Measurements from ENCODE around the gene SLC24A3.

The SLC24A3 gene

DNA sequence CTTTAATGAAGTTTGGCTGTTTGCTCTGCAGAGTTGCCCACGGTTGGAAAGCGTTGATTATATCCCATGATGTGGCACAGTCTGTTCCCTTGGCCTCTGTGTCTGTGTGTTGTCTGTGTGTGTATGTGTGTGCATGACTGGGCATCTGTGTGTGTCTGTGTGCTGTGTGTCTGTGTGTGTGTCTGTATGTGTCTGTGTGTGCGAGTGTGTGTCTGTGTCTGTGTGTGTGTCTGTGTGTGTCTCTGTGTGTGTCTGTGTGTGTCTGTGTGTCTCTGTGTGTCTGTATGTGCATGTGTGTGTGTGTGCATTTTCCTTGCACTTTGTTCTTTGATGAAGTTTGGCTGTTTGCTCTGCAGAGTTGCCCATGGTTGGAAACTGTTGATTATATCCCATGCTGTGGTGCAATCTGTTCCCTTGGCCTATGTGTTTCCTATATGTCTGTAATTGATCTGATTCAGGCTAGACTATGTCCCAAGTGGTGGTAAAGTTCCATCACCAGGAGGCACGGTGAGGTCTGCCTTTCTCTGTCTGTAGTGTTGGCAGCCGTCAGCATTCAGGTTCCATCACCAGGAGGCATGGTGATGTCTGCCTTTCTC, 467.6 kb downstream of the SLC24A3 start:
- Histone ChIP-seq H3K4ac (ENCODE audit: low read length) (no peak overlapping the region), H3K79me1 (ENCODE audit: low read depth, low read length) (no peaks in the 10 kb centered on the region), H3K27me3 (ENCODE audit: control insufficient read depth in 3 of 3, insufficient read depth in 3 of 3, low read depth in 1 of 3, low read length in 3 of 3) (peaks cover 0 to 3% (median 0%) of the 10 kb centered on the region in 3 experiments), H3K14ac (ENCODE audit: low read length) (no peak overlapping the region), H2AK5ac (ENCODE audit: low read depth, low read length) (no peak overlapping the region), H3K23ac (ENCODE audit: low read depth, low read length, poor library complexity) (no peak overlapping the region), H3K36me3 (replicated peaks in 1 of 2; ENCODE audit: control insufficient read depth in 2 of 2, insufficient read depth in 2 of 2, low read length in 2 of 2) (no peaks in the 10 kb centered on the region), H3K4me1 (ENCODE audit: control insufficient read depth in 2 of 2, insufficient read depth in 1 of 2, low read depth in 1 of 2, low read length in 2 of 2) (no peaks in the 10 kb centered on the region), H3K4me3 (ENCODE audit: low read length in 2 of 2) (peak overlapping the region in 1 of 2 donors; percentile 66), H3K9ac (ENCODE audit: low read depth, low read length, poor library complexity) (no peak overlapping the region), H3K18ac (ENCODE audit: low read length) (no peak overlapping the region), H3K27ac (replicated peaks; ENCODE audit: low read length) (no peak overlapping the region), H2BK120ac (ENCODE audit: low read depth, low read length) (no peak overlapping the region), H3K4me2 (ENCODE audit: insufficient read depth, low read length, poor library complexity, severe bottlenecking) (no peak overlapping the region), H4K91ac (ENCODE audit: low read depth, low read length, poor library complexity) (no peak overlapping the region), H2AFZ (ENCODE audit: low read length) (no peak overlapping the region), H2BK12ac (ENCODE audit: low read length) (no peak overlapping the region), H3K9me3 (replicated peaks in 1 of 2; ENCODE audit: control insufficient read depth in 2 of 2, insufficient read depth in 1 of 2, low read depth in 1 of 2, low read length in 2 of 2) (peaks cover 0 to 7% of the 10 kb centered on the region in 2 donors), H2BK15ac (ENCODE audit: low read length) (no peak overlapping the region), H2BK5ac (ENCODE audit: low read length) (no peak overlapping the region), H4K8ac (ENCODE audit: low read depth, low read length) (no peak overlapping the region)
- DNase-seq (ENCODE audit: low spot score): no peak
- no CpG with 5 or more reads among the region's 5 CpGs for WGBS, 2 donors (ENCODE audit: extremely low coverage in 2 of 2, insufficient read length in 2 of 2, insufficient replicate concordance in 1 of 2)

DNA sequence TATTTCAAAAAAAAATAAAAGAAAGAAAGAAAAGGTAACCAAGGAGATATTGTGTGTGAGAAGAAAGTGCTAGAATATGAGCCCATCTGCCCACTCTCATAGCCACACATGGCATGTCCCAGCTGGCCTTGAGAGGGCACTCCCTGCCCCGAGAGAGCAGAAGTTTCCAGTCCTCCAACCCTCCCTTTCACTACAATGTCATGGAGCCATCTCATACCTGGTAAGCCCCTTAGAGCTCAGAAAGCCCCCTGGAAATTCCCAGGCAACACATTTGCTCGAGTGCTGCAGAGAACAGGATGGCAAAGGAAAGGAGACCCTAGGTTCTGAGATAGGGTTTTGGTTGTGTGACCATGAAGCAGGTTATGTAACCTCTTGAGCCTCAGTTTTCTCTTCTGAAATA, 469.8 kb downstream of the SLC24A3 start:
- H2BK120ac ChIP-seq (ENCODE audit: low read depth, low read length): no peak overlapping the region
- H2BK15ac ChIP-seq (ENCODE audit: low read length): no peak overlapping the region
- H3K23ac ChIP-seq (ENCODE audit: low read depth, low read length, poor library complexity): no peak overlapping the region
- no peak overlapping the region for H3K4me2 ChIP-seq (ENCODE audit: insufficient read depth, low read length, poor library complexity, severe bottlenecking)
- H2AFZ ChIP-seq (ENCODE audit: low read length): no peak overlapping the region
- no peak overlapping the region for H3K4me3 ChIP-seq (ENCODE audit: low read length in 2 of 2)
- no peak overlapping the region for H3K4ac ChIP-seq (ENCODE audit: low read length)
- WGBS, 2 donors (ENCODE audit: extremely low coverage in 2 of 2, insufficient read length in 2 of 2, insufficient replicate concordance in 1 of 2): no CpG with 5 or more reads among the region's 2 CpGs
- H3K9ac ChIP-seq (ENCODE audit: low read depth, low read length, poor library complexity): no peak overlapping the region
- H4K8ac ChIP-seq (ENCODE audit: low read depth, low read length): no peak overlapping the region
- no peak overlapping the region for H2BK12ac ChIP-seq (ENCODE audit: low read length)
- no peak overlapping the region for H3K27ac ChIP-seq (replicated peaks; ENCODE audit: low read length)
- no peak overlapping the region for H3K18ac ChIP-seq (ENCODE audit: low read length)
- H2AK5ac ChIP-seq (ENCODE audit: low read depth, low read length): no peak overlapping the region
- H3K27me3 ChIP-seq (ENCODE audit: control insufficient read depth in 3 of 3, insufficient read depth in 3 of 3, low read depth in 1 of 3, low read length in 3 of 3): peaks cover 0 to 3% (median 0%) of the 10 kb centered on the region in 3 experiments
- peaks cover 0 to 5% of the 10 kb centered on the region in 2 donors for H3K9me3 ChIP-seq (replicated peaks in 1 of 2; ENCODE audit: control insufficient read depth in 2 of 2, insufficient read depth in 1 of 2, low read depth in 1 of 2, low read length in 2 of 2)
- no peak overlapping the region for H2BK5ac ChIP-seq (ENCODE audit: low read length)
- H3K36me3 ChIP-seq (replicated peaks in 1 of 2; ENCODE audit: control insufficient read depth in 2 of 2, insufficient read depth in 2 of 2, low read length in 2 of 2): no peaks in the 10 kb centered on the region
- DNase-seq (ENCODE audit: low spot score): no peak
- H4K91ac ChIP-seq (ENCODE audit: low read depth, low read length, poor library complexity): no peak overlapping the region
- H3K4me1 ChIP-seq (ENCODE audit: control insufficient read depth in 2 of 2, insufficient read depth in 1 of 2, low read depth in 1 of 2, low read length in 2 of 2): no peaks in the 10 kb centered on the region
- H3K14ac ChIP-seq (ENCODE audit: low read length): no peak overlapping the region
- H3K79me1 ChIP-seq (ENCODE audit: low read depth, low read length): no peaks in the 10 kb centered on the region

DNA sequence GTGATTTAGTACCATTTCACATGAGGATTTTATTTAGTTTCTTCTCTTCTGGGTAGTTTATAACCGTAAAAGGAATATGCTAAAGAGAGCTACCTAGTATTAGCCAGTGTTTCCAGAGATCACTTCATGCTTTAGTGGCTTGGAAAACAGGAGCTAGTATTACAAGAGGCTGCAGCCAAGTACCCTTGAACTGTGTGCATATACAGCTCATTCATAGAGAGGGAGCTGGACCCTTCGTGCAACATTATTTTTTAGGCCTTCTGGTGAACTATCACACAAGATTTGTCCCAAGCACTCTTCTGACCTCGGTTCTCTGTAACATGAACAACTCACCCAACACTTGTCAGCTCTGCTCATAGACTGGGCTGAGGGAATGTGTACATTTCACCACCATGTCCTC, 470.7 kb downstream of the SLC24A3 start:
- Histone ChIP-seq H2BK15ac (ENCODE audit: low read length) (no peak overlapping the region), H3K79me1 (ENCODE audit: low read depth, low read length) (no peaks in the 10 kb centered on the region), H3K9ac (ENCODE audit: low read depth, low read length, poor library complexity) (no peak overlapping the region), H3K23ac (ENCODE audit: low read depth, low read length, poor library complexity) (no peak overlapping the region), H2AK5ac (ENCODE audit: low read depth, low read length) (no peak overlapping the region), H3K27ac (replicated peaks; ENCODE audit: low read length) (no peak overlapping the region), H3K18ac (ENCODE audit: low read length) (no peak overlapping the region), H2BK120ac (ENCODE audit: low read depth, low read length) (no peak overlapping the region), H3K27me3 (ENCODE audit: control insufficient read depth in 3 of 3, insufficient read depth in 3 of 3, low read depth in 1 of 3, low read length in 3 of 3) (peaks cover 0 to 3% (median 0%) of the 10 kb centered on the region in 3 experiments), H3K4me1 (ENCODE audit: control insufficient read depth in 2 of 2, insufficient read depth in 1 of 2, low read depth in 1 of 2, low read length in 2 of 2) (no peaks in the 10 kb centered on the region), H4K8ac (ENCODE audit: low read depth, low read length) (no peak overlapping the region), H3K14ac (ENCODE audit: low read length) (no peak overlapping the region), H3K4me3 (ENCODE audit: low read length in 2 of 2) (no peak overlapping the region), H2AFZ (ENCODE audit: low read length) (no peak overlapping the region), H3K4me2 (ENCODE audit: insufficient read depth, low read length, poor library complexity, severe bottlenecking) (no peak overlapping the region), H3K36me3 (replicated peaks in 1 of 2; ENCODE audit: control insufficient read depth in 2 of 2, insufficient read depth in 2 of 2, low read length in 2 of 2) (no peaks in the 10 kb centered on the region), H3K4ac (ENCODE audit: low read length) (no peak overlapping the region), H4K91ac (ENCODE audit: low read depth, low read length, poor library complexity) (no peak overlapping the region), H2BK5ac (ENCODE audit: low read length) (no peak overlapping the region), H2BK12ac (ENCODE audit: low read length) (no peak overlapping the region), H3K9me3 (replicated peaks in 1 of 2; ENCODE audit: control insufficient read depth in 2 of 2, insufficient read depth in 1 of 2, low read depth in 1 of 2, low read length in 2 of 2) (peaks cover 0 to 5% of the 10 kb centered on the region in 2 donors)
- DNase-seq (ENCODE audit: low spot score): no peak
- no CpG with 5 or more reads among the region's 3 CpGs for WGBS, 2 donors (ENCODE audit: extremely low coverage in 2 of 2, insufficient read length in 2 of 2, insufficient replicate concordance in 1 of 2)

DNA sequence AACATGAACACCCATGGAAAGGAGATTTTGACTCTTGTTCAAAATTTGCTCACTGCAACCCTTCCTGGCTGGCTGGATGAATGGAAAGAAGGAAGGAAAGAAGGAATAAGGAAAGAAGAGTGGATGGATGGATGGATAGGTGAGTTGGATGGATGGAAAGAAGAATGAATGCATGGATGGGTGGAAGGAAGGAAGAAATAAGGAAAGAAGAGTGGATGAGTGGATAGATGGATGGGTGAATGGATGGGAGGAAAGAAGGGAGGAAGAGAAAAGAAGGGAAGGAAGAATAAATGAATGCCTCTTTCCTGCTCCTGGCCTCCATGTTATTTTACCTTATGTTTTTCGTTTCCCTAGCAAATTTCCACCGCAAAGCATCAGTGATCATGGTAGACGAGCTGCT, 471.4 kb downstream of the SLC24A3 start:
- Histone ChIP-seq H3K23ac (ENCODE audit: low read depth, low read length, poor library complexity) (no peak overlapping the region), H2AFZ (ENCODE audit: low read length) (no peak overlapping the region)
- WGBS, 2 donors (ENCODE audit: extremely low coverage in 2 of 2, insufficient read length in 2 of 2, insufficient replicate concordance in 1 of 2): no CpG with 5 or more reads among the region's 3 CpGs

More for the DNA sequence above, 471.4 kb downstream of the SLC24A3 start:
- no peak overlapping the region for H2BK15ac ChIP-seq (ENCODE audit: low read length)
- no peak overlapping the region for H3K4me2 ChIP-seq (ENCODE audit: insufficient read depth, low read length, poor library complexity, severe bottlenecking)
- no peak overlapping the region for H4K8ac ChIP-seq (ENCODE audit: low read depth, low read length)
- H3K4me3 ChIP-seq (ENCODE audit: low read length in 2 of 2): no peak overlapping the region
- H2AK5ac ChIP-seq (ENCODE audit: low read depth, low read length): no peak overlapping the region
- H4K91ac ChIP-seq (ENCODE audit: low read depth, low read length, poor library complexity): no peak overlapping the region
- no peak overlapping the region for H3K4ac ChIP-seq (ENCODE audit: low read length)
- no peak overlapping the region for H3K14ac ChIP-seq (ENCODE audit: low read length)
- no peak overlapping the region for H2BK120ac ChIP-seq (ENCODE audit: low read depth, low read length)
- peaks cover 0 to 5% of the 10 kb centered on the region in 2 donors for H3K9me3 ChIP-seq (replicated peaks in 1 of 2; ENCODE audit: control insufficient read depth in 2 of 2, insufficient read depth in 1 of 2, low read depth in 1 of 2, low read length in 2 of 2)
- H3K27ac ChIP-seq (replicated peaks; ENCODE audit: low read length): no peak overlapping the region
- no peak overlapping the region for H2BK5ac ChIP-seq (ENCODE audit: low read length)
- H3K4me1 ChIP-seq (ENCODE audit: control insufficient read depth in 2 of 2, insufficient read depth in 1 of 2, low read depth in 1 of 2, low read length in 2 of 2): no peaks in the 10 kb centered on the region
- no peak overlapping the region for H3K18ac ChIP-seq (ENCODE audit: low read length)
- H2BK12ac ChIP-seq (ENCODE audit: low read length): no peak overlapping the region
- no peaks in the 10 kb centered on the region for H3K36me3 ChIP-seq (replicated peaks in 1 of 2; ENCODE audit: control insufficient read depth in 2 of 2, insufficient read depth in 2 of 2, low read length in 2 of 2)
- no peaks in the 10 kb centered on the region for H3K79me1 ChIP-seq (ENCODE audit: low read depth, low read length)
- H3K27me3 ChIP-seq (ENCODE audit: control insufficient read depth in 3 of 3, insufficient read depth in 3 of 3, low read depth in 1 of 3, low read length in 3 of 3): peaks cover 0 to 3% (median 0%) of the 10 kb centered on the region in 3 experiments
- DNase-seq (ENCODE audit: low spot score): no peak
- no peak overlapping the region for H3K9ac ChIP-seq (ENCODE audit: low read depth, low read length, poor library complexity)
